PC-3 (cell line): ENCODE data around the gene CD99. TPM values are rescaled to one million over a fixed set of nuclear protein-coding genes. Genes with fewer than 3 reads are reported as not detected.
"Not testable (repeated sequence)": the region's sequence is repeated elsewhere in the genome, so short reads cannot be mapped to it uniquely, and the experiment has no call there.

Experiments used
- ATAC-seq: fragments of 200-7000 bp; cut with Tn5 transposase; 2 replicates; pipeline ENCODE4 v1.9.1; 2020; ENCODE audit warnings: mild to moderate bottlenecking, moderate library complexity
- BruUV-seq: library from RNA; stranded (reverse); fragments of 400-500 nt; replicated peaks from 2 replicates; lab custom pipeline; 2021; lab: Mats Ljungman, UMichigan
- CTCF ChIA-PET: fragments of 300-600 bp; sonication (Branson Sonifier 250); formaldehyde crosslinking; loops from one replicate; lab custom pipeline; 2022; ENCODE audit warnings: antibody characterized with exemption; lab: Charles Lee
- POLR2A ChIA-PET: fragments of 300-600 bp; sonication (Branson Sonifier 250); formaldehyde crosslinking; loops from one replicate; lab custom pipeline; 2022; ENCODE audit warnings: antibody characterized with exemption; ENCODE audit not compliant: unreplicated experiment; lab: Charles Lee
- DNase-seq: peaks from one replicate; pipeline ENCODE4 v3.0.0-alpha.2; 2015
- H2AFZ ChIP-seq: fragments of 300-600 bp; sonication (generic); 2 replicates; pipeline ENCODE4 v1.6.0; 2016; ENCODE audit warnings: antibody characterized with exemption, low read length
- H3F3A ChIP-seq: fragments of 300-600 bp; sonication (generic); one replicate; pipeline ENCODE4 v1.6.0; 2017; ENCODE audit warnings: antibody characterized with exemption, low read length, control low read depth, mild to moderate bottlenecking; ENCODE audit not compliant: unreplicated experiment
- H3K27ac ChIP-seq: fragments of 300-600 bp; sonication (generic); 2 replicates; pipeline ENCODE4 v1.5.1; 2016; ENCODE audit warnings: mild to moderate bottlenecking, low read length
- H3K27me3 ChIP-seq: fragments of 300-600 bp; sonication (generic); 2 replicates; pipeline ENCODE4 v1.6.1; 2016; ENCODE audit warnings: low read length, mixed read lengths
- H3K36me3 ChIP-seq: fragments of 300-600 bp; sonication (generic); 2 replicates; pipeline ENCODE4 v1.6.1; 2016; ENCODE audit warnings: low read depth, mixed run types, low read length, mixed read lengths
- H3K4me1 ChIP-seq: fragments of 300-600 bp; sonication (generic); 2 replicates; pipeline ENCODE4 v1.5.1; 2016; ENCODE audit warnings: low read length; ENCODE audit not compliant: insufficient read depth
- H3K4me2 ChIP-seq: fragments of 300-600 bp; sonication (generic); 2 replicates; pipeline ENCODE4 v1.6.0; 2016; ENCODE audit warnings: low read length
- H3K4me3 ChIP-seq: fragments of 300-600 bp; sonication (generic); 2 replicates; pipeline ENCODE4 v1.5.1; 2016; ENCODE audit warnings: mild to moderate bottlenecking, low read length, mixed read lengths
- H3K79me2 ChIP-seq: fragments of 300-600 bp; sonication (generic); 2 replicates; pipeline ENCODE4 v1.6.1; 2017; ENCODE audit warnings: low read length, mixed read lengths
- H3K9ac ChIP-seq: fragments of 300-600 bp; sonication (generic); 2 replicates; pipeline ENCODE4 v1.6.0; 2016; ENCODE audit warnings: mild to moderate bottlenecking, low read length
- H3K9me2 ChIP-seq: fragments of 300-600 bp; sonication (generic); replicated peaks from 2 replicates; pipeline ENCODE4 v1.6.1; 2016; ENCODE audit warnings: mixed run types, low read length, mixed read lengths
- H3K9me3 ChIP-seq: fragments of 300-600 bp; sonication (generic); 2 replicates; pipeline ENCODE4 v1.6.1; 2016; ENCODE audit warnings: low read length, mixed read lengths
- H4K20me1 ChIP-seq: fragments of 300-600 bp; sonication (generic); 2 replicates; pipeline ENCODE4 v1.6.1; 2016; ENCODE audit warnings: low read length, mixed read lengths
- CTCF ChIP-seq: fragments of 300-600 bp; sonication (generic); conservative IDR thresholded peaks from 2 replicates; pipeline ENCODE4 v1.5.1; 2017; ENCODE audit warnings: antibody characterized with exemption, low read depth, mild to moderate bottlenecking, low read length
- EZH2 ChIP-seq: fragments of 300-600 bp; sonication (generic); IDR thresholded peaks from one replicate; pipeline ENCODE4 v1.6.1; 2017; ENCODE audit warnings: antibody characterized with exemption, mild to moderate bottlenecking, low read length; ENCODE audit not compliant: unreplicated experiment
- EZH2phosphoT487 ChIP-seq: fragments of 300-600 bp; sonication (generic); IDR thresholded peaks from 2 replicates; pipeline ENCODE4 v1.6.1; 2018; ENCODE audit warnings: mild to moderate bottlenecking, antibody characterized with exemption, low read length, borderline replicate concordance
- intact Hi-C: fragments of 100-400 bp; cut with micrococcal nuclease; formaldehyde crosslinking; loops from 2 replicates; pipeline ENCODE4 v1.9.0; 2023
- total RNA-seq: library from RNA; depleted of rRNA; stranded (reverse); fragments of >200 nt; gene quantifications from 2 replicates; pipeline ENCODE4 v1.2.3, GENCODE V29; 2014

CD99 gene
- total RNA-seq, 1 experiment from 2014 or later = 202 TPM

- POLR2A ChIA-PET = not testable (repeated sequence)
Observed at GRCh38 chrX:2764766-2765548, 73.9 kb downstream of the CD99 start.

GRCh38 chrX:2765549-2765830 is 74.4 kb downstream of the CD99 start:
- CTCF ChIA-PET = no interaction called here
- no TSS peak for BruUV-seq

More at GRCh38 chrX:2764766-2765548, 73.9 kb downstream of the CD99 start:
- H3K79me2 ChIP-seq, H3F3A ChIP-seq, H3K36me3 ChIP-seq, DNase-seq, CTCF ChIA-PET, H3K27ac ChIP-seq, BruUV-seq, H4K20me1 ChIP-seq, H3K9ac ChIP-seq, H3K4me2 ChIP-seq, H3K4me3 ChIP-seq, intact Hi-C loops, H3K9me2 ChIP-seq, H3K9me3 ChIP-seq, H3K27me3 ChIP-seq, H3K4me1 ChIP-seq, H2AFZ ChIP-seq, ATAC-seq: not testable (repeated sequence)

DNA sequence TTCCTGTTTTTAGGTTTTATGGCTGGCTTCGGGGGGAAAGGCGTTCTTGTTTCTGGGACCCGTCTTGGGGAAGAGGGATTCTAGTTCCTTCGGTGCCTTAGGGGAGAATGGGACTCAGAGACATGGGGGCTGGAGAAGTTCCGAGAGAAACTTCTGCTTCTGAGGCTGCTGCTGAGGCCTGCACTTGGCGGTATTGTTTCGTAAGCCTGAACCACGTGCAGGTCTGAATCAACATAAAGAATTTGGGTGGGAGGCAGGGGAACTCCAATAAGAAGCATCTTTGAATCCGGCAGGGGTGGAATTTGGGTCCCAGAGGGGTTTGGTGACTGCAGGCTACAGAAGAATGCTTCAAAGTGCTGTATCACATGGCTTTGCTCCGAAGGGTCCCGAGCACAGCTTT is 75.8 kb downstream of the CD99 start:
- no peak overlapping the region for H3K9ac ChIP-seq

More at GRCh38 chrX:2765549-2765830, 74.4 kb downstream of the CD99 start:
- TF ChIP-seq CTCF (no peak), EZH2phosphoT487 (no peak), EZH2 (no peak)
- H3K4me2 ChIP-seq = no peak overlapping the region
- no peaks in the 10 kb centered on the region for H3K4me1 ChIP-seq
- H3K9me3 ChIP-seq = no peaks in the 10 kb centered on the region
- ATAC-seq (no peak), DNase-seq (no peak)
- H3K36me3 ChIP-seq = no peaks in the 10 kb centered on the region
- H4K20me1 ChIP-seq = no peaks in the 10 kb centered on the region
- no peak overlapping the region for H3K4me3 ChIP-seq
- POLR2A ChIA-PET = no interaction called here
- no peaks in the 10 kb centered on the region for H3F3A ChIP-seq
- H3K27ac ChIP-seq = no peak overlapping the region
- H3K79me2 ChIP-seq = no peaks in the 10 kb centered on the region
- no peak overlapping the region for H2AFZ ChIP-seq
- intact Hi-C loops = no loop called here
- H3K27me3 ChIP-seq = no peaks in the 10 kb centered on the region
- no peaks in the 10 kb centered on the region for H3K9me2 ChIP-seq
- no peak overlapping the region for H3K9ac ChIP-seq

More for the DNA sequence above, 75.8 kb downstream of the CD99 start:
- POLR2A ChIA-PET = no interaction called here
- H3K79me2 ChIP-seq = no peaks in the 10 kb centered on the region
- no peaks in the 10 kb centered on the region for H3F3A ChIP-seq
- H3K36me3 ChIP-seq = no peaks in the 10 kb centered on the region
- ATAC-seq (no peak), DNase-seq (no peak)
- intact Hi-C loops = no loop called here
- H3K27me3 ChIP-seq = no peaks in the 10 kb centered on the region
- H3K27ac ChIP-seq = no peak overlapping the region
- TF ChIP-seq CTCF = no peak
- no peak for TF ChIP-seq EZH2
- TF ChIP-seq EZH2phosphoT487 = no peak
- BruUV-seq = no TSS peak
- no peaks in the 10 kb centered on the region for H3K9me2 ChIP-seq
- no peak overlapping the region for H3K4me3 ChIP-seq
- H2AFZ ChIP-seq = no peak overlapping the region
- CTCF ChIA-PET = no interaction called here
- H3K4me2 ChIP-seq = no peak overlapping the region
- no peaks in the 10 kb centered on the region for H3K4me1 ChIP-seq
- H3K9me3 ChIP-seq = no peaks in the 10 kb centered on the region
- H4K20me1 ChIP-seq = no peaks in the 10 kb centered on the region
